HG02759 (cell line): ENCODE measurements around the gene WDR11.

Source experiments
- ATAC-seq: cut with Tn5 transposase; IDR thresholded peaks from one replicate; pipeline ENCODE4 v1.9.1; 2021; ENCODE audit warnings: mild to moderate bottlenecking, moderate library complexity; ENCODE audit not compliant: unreplicated experiment

Gene WDR11

GRCh38 chr10:120945182-120945581 is 94.0 kb downstream of the WDR11 start:
- ATAC-seq: no peak

DNA sequence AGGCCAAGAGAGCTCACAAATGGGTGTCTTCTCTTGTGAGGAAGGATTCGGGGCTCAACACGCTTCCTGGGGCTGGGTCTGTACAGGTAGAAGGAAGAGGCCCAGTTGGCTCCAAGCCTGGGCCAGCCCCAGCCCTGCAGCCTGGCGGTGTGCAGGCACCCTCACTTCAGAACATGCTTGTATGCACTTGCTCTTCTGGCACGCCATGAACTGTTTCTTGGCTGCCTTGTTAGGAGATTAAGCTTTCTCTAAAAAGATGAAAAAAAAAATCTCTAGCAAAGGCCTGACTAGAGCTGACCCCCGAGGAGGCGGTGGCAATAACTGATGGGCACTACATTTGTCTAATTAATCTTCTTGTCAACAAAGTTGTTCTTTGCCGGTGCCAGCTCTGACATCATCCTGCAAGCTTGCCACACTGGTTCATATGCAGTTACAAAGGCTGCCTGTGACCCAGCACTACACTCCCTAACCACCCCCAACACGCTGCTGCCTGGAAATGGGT is 94.7 kb downstream of the WDR11 start:
- no peak for ATAC-seq

GRCh38 chr10:120946497-120946896 is 95.3 kb downstream of the WDR11 start:
- no peak for ATAC-seq

DNA sequence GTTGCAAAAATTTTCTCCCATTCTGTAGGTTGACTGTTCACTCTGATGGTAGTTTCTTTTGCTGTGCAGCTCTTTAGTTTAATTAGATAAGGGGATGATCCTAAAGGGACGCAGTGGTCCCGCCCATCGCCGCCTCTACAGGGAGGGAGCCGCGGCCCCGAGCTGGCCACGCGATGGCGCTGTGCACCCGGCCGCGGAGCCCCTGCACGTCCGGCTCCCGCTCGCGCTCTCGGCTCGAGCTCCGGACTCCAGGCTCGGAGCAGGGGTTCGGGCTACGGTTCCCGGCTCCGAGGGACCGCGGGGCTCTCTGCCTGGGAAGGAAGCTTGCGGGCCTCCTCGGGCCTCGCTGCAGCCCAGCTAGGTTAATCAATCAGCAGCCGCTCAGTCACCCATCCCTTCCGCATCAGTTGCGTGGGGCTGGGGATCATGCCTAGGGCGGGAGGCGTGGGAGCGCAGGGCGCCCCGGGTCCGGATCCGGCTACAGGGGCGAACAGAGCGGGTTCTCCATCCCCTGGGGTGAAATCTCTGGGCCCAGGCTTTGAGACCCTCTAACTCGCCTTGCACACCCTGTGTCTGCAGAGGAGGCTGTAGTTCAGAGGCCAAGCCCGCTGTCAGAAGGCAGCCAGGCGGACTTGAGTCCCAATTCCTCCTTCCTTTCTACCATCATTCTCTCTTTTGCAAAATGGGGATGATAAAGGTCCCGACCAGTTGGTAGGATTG is 97.9 kb downstream of the WDR11 start:
- peak; percentile 98 for ATAC-seq

- no peak for ATAC-seq
Measured at GRCh38 chr10:120949609-120950031, 98.5 kb downstream of the WDR11 start.

GRCh38 chr10:120950051-120950561 is 98.9 kb downstream of the WDR11 start:
- ATAC-seq: no peak

- no peak for ATAC-seq
Measured at GRCh38 chr10:120951288-120951687, 100.1 kb downstream of the WDR11 start.

DNA sequence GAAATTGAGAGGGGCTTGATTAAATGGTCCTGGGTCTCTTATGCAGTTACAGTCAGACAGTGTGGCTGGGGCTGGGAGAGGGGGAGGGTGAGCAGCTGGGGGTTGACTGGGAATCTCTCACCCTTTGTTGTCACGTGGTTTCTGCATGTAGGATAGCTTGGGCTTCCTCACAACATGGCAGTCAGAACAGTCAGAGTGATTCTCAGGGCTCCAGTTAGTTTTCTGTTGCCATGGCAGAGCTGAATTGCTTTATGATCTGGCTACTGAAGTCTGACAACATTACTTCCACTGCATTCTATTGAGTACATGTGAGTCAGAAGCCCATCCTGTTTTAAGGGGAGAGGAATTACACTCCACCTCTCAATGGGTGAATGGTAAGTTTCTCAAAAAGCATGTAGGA is 102.7 kb downstream of the WDR11 start:
- no peak for ATAC-seq
